ENCODE results near the gene SQOR. TPM values are rescaled to one million over a fixed set of nuclear protein-coding genes. Genes with fewer than 3 reads are reported as not detected.

SQOR gene
- total and polyA plus RNA-seq, 2 donors (not counting 1 experiment from before 2014, with no cell fraction given): 81.5 to 129 TPM

DNA sequence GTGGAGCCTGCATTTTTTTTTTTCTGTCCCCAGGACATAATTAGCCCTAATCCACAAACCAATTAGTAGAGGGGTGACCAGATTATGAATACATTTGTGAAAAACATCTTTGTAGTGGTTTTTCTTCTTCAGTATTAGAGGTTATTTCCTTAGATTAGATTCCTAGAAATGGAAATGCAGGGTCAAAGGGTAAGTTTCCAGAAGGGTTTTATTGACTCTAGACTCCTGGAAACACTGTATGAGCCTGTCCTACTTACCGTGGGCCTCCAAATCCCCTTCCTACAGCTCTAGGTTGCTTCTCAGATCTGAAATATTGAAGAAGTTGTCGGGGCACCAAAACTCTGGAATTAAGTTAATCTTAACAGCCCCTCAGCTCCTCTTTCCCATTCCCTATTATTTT lies 22.4 kb downstream of the SQOR start:
- no peaks in the 10 kb centered on the region for H4K20me1 ChIP-seq (ENCODE audit: control insufficient read depth, extremely low read depth, insufficient read depth, low read length)
- no peaks in the 10 kb centered on the region for H3K9me3 ChIP-seq (ENCODE audit: control insufficient read depth, insufficient read depth, low read depth, low read length)
- no peak overlapping the region for H3K27ac ChIP-seq (ENCODE audit: insufficient read depth, low read length)
- H3K4me1 ChIP-seq (ENCODE audit: control insufficient read depth, extremely low read depth, insufficient read depth, low read length): no peaks in the 10 kb centered on the region
- no peak overlapping the region for H3K4me2 ChIP-seq (ENCODE audit: extremely low read depth, insufficient read depth, low read length)
- H3K27me3 ChIP-seq (ENCODE audit: control insufficient read depth, insufficient read depth, low read length): no peaks in the 10 kb centered on the region
- no peak for TF ChIP-seq EZH2 (IDR thresholded peaks at IDR 0.05; ENCODE audit: low read length, missing control alignments)
- TF ChIP-seq, protein P1, sequence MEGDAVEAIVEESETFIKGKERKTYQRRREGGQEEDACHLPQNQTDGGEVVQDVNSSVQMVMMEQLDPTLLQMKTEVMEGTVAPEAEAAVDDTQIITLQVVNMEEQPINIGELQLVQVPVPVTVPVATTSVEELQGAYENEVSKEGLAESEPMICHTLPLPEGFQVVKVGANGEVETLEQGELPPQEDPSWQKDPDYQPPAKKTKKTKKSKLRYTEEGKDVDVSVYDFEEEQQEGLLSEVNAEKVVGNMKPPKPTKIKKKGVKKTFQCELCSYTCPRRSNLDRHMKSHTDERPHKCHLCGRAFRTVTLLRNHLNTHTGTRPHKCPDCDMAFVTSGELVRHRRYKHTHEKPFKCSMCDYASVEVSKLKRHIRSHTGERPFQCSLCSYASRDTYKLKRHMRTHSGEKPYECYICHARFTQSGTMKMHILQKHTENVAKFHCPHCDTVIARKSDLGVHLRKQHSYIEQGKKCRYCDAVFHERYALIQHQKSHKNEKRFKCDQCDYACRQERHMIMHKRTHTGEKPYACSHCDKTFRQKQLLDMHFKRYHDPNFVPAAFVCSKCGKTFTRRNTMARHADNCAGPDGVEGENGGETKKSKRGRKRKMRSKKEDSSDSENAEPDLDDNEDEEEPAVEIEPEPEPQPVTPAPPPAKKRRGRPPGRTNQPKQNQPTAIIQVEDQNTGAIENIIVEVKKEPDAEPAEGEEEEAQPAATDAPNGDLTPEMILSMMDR (conservative IDR thresholded peaks at IDR 0.05 in 1 of 2, IDR thresholded peaks at IDR 0.05 in 1 of 2; ENCODE audit: low read depth in 1 of 2, low read length in 2 of 2): no peak
- no peaks in the 10 kb centered on the region for H3K36me3 ChIP-seq (ENCODE audit: control insufficient read depth, insufficient read depth, low read length)
- H3K79me2 ChIP-seq (ENCODE audit: control insufficient read depth, insufficient read depth, low read length): no peaks in the 10 kb centered on the region
- no peak overlapping the region for H3K9ac ChIP-seq (ENCODE audit: insufficient read depth, low read length)
- no peak overlapping the region for H3K4me3 ChIP-seq (replicated peaks in 1 of 4; ENCODE audit: control extremely low read depth in 1 of 4, insufficient read depth in 1 of 4, low read depth in 3 of 4, low read length in 4 of 4)
- H2AFZ ChIP-seq (ENCODE audit: low read length): no peak overlapping the region
- DNase-seq (ENCODE audit: low read depth in 2 of 2): no peak

- TF ChIP-seq, protein P1 (conservative IDR thresholded peaks at IDR 0.05 in 1 of 2, IDR thresholded peaks at IDR 0.05 in 1 of 2; ENCODE audit: low read depth in 1 of 2, low read length in 2 of 2): no peak
- TF ChIP-seq EZH2 (IDR thresholded peaks at IDR 0.05; ENCODE audit: low read length, missing control alignments): no peak
- H3K79me2 ChIP-seq (ENCODE audit: control insufficient read depth, insufficient read depth, low read length): no peaks in the 10 kb centered on the region
- H2AFZ ChIP-seq (ENCODE audit: low read length): no peak overlapping the region
- H4K20me1 ChIP-seq (ENCODE audit: control insufficient read depth, extremely low read depth, insufficient read depth, low read length): no peaks in the 10 kb centered on the region
- no peaks in the 10 kb centered on the region for H3K27me3 ChIP-seq (ENCODE audit: control insufficient read depth, insufficient read depth, low read length)
- H3K9ac ChIP-seq (ENCODE audit: insufficient read depth, low read length): no peak overlapping the region
- no peak overlapping the region for H3K4me3 ChIP-seq (replicated peaks in 1 of 4; ENCODE audit: control extremely low read depth in 1 of 4, insufficient read depth in 1 of 4, low read depth in 3 of 4, low read length in 4 of 4)
- no peak overlapping the region for H3K27ac ChIP-seq (ENCODE audit: insufficient read depth, low read length)
- H3K36me3 ChIP-seq (ENCODE audit: control insufficient read depth, insufficient read depth, low read length): peaks cover 1% of the 10 kb centered on the region
- no peaks in the 10 kb centered on the region for H3K9me3 ChIP-seq (ENCODE audit: control insufficient read depth, insufficient read depth, low read depth, low read length)
- H3K4me2 ChIP-seq (ENCODE audit: extremely low read depth, insufficient read depth, low read length): no peak overlapping the region
- H3K4me1 ChIP-seq (ENCODE audit: control insufficient read depth, extremely low read depth, insufficient read depth, low read length): no peaks in the 10 kb centered on the region
- DNase-seq (ENCODE audit: low read depth in 2 of 2): no peak
Measured at GRCh38 chr15:45657764-45658545, 23.1 kb downstream of the SQOR start.

GRCh38 chr15:45660231-45660979 lies 25.6 kb downstream of the SQOR start:
- Histone ChIP-seq H3K27ac (ENCODE audit: insufficient read depth, low read length) (no peak overlapping the region), H3K9me3 (ENCODE audit: control insufficient read depth, insufficient read depth, low read depth, low read length) (no peaks in the 10 kb centered on the region), H3K9ac (ENCODE audit: insufficient read depth, low read length) (no peak overlapping the region), H4K20me1 (ENCODE audit: control insufficient read depth, extremely low read depth, insufficient read depth, low read length) (no peaks in the 10 kb centered on the region), H3K4me3 (replicated peaks in 1 of 4; ENCODE audit: control extremely low read depth in 1 of 4, insufficient read depth in 1 of 4, low read depth in 3 of 4, low read length in 4 of 4) (no peak overlapping the region), H3K36me3 (ENCODE audit: control insufficient read depth, insufficient read depth, low read length) (peaks cover 1% of the 10 kb centered on the region), H3K4me2 (ENCODE audit: extremely low read depth, insufficient read depth, low read length) (no peak overlapping the region), H3K27me3 (ENCODE audit: control insufficient read depth, insufficient read depth, low read length) (no peaks in the 10 kb centered on the region), H2AFZ (ENCODE audit: low read length) (no peak overlapping the region), H3K4me1 (ENCODE audit: control insufficient read depth, extremely low read depth, insufficient read depth, low read length) (no peaks in the 10 kb centered on the region), H3K79me2 (ENCODE audit: control insufficient read depth, insufficient read depth, low read length) (no peaks in the 10 kb centered on the region)
- DNase-seq (ENCODE audit: low read depth in 2 of 2): peak in 1 of 2 donors; percentile 31
- TF ChIP-seq EZH2 (IDR thresholded peaks at IDR 0.05; ENCODE audit: low read length, missing control alignments): no peak
- TF ChIP-seq, protein P1 (conservative IDR thresholded peaks at IDR 0.05 in 1 of 2, IDR thresholded peaks at IDR 0.05 in 1 of 2; ENCODE audit: low read depth in 1 of 2, low read length in 2 of 2): peak in 1 of 2 donors; percentile 19
